Body of pancreas (tissue), 4 donors: Measurements from ENCODE around the gene IFNG-AS1.

ENCODE experiments used
- POLR2A ChIP-seq, 3 donors: fragments of 450-650 bp; IDR thresholded peaks; one replicate each; pipeline ENCODE4 v1.6.1; 2016; ENCODE audit warnings: antibody characterized with exemption in 3 of 3, mild to moderate bottlenecking in 2 of 3
- TF ChIP-seq, protein P1 (sequence below), 7 experiments: fragments of 450-650 bp in 4 of 7; fragments of 200-600 bp in 3 of 7; sonication (generic) in 3 of 7; IDR thresholded peaks; one replicate each; pipeline ENCODE4 v1.5.1; 2016 to 2019; ENCODE audit warnings: antibody characterized with exemption in 7 of 7

DNA sequence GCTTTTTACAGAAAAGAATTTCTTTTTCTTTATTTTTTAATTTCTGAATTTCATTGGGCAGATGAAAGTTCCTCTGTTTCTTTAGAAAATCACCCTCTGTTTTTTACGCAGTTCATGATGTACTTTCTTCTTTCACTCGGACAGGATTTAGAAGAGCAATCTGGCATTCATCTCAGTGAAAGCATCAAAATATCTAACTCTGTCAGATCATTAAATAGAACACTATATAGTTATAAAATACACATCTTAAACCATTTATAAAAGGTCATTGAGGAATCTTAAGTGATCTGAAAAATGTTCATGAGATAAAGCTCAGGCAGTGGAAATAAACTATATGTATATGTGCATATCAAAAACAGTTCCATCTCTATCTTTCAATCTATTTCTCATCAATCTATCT lies 3.9 kb downstream of the IFNG-AS1 start:
- TF ChIP-seq, protein P1, sequence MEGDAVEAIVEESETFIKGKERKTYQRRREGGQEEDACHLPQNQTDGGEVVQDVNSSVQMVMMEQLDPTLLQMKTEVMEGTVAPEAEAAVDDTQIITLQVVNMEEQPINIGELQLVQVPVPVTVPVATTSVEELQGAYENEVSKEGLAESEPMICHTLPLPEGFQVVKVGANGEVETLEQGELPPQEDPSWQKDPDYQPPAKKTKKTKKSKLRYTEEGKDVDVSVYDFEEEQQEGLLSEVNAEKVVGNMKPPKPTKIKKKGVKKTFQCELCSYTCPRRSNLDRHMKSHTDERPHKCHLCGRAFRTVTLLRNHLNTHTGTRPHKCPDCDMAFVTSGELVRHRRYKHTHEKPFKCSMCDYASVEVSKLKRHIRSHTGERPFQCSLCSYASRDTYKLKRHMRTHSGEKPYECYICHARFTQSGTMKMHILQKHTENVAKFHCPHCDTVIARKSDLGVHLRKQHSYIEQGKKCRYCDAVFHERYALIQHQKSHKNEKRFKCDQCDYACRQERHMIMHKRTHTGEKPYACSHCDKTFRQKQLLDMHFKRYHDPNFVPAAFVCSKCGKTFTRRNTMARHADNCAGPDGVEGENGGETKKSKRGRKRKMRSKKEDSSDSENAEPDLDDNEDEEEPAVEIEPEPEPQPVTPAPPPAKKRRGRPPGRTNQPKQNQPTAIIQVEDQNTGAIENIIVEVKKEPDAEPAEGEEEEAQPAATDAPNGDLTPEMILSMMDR (IDR thresholded peaks at IDR 0.05) = no peak
- TF ChIP-seq POLR2A (IDR thresholded peaks at IDR 0.05) = no peak
